NCI-H146 treated with DMSO at 0.1 percent for 48 hours (cell line): ENCODE measurements around the gene ZFP36L2.

Experiments
- DNase-seq: peaks from one replicate; lab custom pipeline; 2025; ENCODE audit not compliant: unreplicated experiment; lab: John Stamatoyannopoulos, UW

The ZFP36L2 gene, protein sequence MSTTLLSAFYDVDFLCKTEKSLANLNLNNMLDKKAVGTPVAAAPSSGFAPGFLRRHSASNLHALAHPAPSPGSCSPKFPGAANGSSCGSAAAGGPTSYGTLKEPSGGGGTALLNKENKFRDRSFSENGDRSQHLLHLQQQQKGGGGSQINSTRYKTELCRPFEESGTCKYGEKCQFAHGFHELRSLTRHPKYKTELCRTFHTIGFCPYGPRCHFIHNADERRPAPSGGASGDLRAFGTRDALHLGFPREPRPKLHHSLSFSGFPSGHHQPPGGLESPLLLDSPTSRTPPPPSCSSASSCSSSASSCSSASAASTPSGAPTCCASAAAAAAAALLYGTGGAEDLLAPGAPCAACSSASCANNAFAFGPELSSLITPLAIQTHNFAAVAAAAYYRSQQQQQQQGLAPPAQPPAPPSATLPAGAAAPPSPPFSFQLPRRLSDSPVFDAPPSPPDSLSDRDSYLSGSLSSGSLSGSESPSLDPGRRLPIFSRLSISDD

DNA sequence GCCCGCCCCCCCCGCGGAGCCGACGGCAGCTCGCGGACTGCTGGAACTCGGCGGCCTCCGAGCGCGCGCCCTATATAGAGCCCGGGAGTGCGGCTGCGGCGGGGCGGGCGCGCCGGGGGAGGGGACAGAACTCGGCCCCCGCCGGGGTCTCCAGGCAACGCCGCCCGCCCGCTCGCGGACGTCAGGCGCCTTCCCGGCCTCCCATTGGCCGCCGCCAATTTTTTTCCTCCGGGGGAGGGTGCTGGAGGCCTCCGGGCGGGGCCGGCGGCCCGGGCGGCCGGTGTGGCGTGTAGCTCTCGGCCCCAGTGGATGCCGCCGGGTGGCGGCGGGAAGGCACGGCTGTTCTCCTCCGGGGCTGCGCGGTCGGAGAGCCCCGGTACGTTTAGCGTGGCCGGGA is at the start of gene ZFP36L2:
Gene ZFP36L2 (minus strand): TSS at position 49 of the 397 bp plus-strand sequence. CDS start 291 bp downstream, outside the sequence.
- DNase-seq = peak; percentile 81

DNA sequence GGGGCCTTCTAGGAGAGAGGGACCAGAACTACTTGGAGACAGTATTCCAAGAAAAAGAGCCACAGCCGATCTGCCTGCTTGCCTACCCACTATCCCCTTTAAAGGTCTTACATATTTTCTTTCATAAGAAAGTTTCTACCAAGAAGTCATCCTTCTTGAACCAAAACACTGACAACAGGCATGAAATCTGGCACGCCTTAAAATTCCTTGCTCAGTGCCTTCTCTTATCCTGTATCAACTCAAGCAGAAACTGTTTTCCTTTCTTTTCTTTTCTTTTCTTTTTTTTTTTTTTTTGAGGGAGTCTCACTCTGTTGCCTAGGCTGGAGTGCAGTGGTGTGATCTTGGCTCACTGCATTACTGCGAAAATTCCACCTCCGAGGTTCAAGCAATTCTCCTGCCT is 48.3 kb upstream of the ZFP36L2 start:
- no peak for DNase-seq

DNA sequence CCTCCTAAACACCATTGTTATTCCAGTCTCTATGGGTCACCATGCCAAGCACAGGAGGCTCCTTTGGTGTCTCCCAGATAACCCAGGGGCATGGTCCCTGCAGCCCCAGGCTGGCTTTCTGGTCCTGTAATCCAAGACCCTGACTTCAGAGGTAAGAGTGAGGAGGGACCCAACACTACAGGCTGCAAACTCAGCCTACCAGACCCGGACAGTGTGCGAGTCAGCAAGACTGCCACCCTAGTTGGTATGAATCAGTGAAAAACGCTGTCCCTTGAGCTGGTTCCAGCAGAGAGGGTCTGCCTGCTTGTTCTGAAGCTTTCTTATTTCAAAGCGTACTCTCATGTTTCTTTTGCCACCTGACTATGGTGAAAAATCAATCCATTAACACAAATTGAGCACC is 47.6 kb upstream of the ZFP36L2 start:
- DNase-seq = no peak

DNA sequence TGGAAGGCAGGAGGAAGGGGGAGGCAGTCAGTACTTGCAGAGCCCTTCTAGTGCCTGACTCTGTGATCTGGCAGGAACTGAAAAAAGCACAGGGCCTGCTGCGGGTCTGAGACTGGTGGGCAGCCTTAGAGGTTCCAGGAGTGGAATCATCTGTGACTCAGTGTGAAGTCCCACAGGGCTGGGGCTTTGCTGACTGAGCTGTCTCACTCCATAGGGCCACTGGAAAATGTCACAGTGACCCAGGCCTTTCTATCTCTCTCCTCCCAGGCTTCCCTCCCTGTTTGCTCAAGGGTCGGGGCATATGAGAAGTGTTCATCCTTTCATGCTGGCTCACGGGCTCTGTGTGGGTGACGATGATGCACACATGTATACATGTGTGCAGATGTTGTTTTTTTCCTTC is 47.1 kb upstream of the ZFP36L2 start:
- no peak for DNase-seq

DNA sequence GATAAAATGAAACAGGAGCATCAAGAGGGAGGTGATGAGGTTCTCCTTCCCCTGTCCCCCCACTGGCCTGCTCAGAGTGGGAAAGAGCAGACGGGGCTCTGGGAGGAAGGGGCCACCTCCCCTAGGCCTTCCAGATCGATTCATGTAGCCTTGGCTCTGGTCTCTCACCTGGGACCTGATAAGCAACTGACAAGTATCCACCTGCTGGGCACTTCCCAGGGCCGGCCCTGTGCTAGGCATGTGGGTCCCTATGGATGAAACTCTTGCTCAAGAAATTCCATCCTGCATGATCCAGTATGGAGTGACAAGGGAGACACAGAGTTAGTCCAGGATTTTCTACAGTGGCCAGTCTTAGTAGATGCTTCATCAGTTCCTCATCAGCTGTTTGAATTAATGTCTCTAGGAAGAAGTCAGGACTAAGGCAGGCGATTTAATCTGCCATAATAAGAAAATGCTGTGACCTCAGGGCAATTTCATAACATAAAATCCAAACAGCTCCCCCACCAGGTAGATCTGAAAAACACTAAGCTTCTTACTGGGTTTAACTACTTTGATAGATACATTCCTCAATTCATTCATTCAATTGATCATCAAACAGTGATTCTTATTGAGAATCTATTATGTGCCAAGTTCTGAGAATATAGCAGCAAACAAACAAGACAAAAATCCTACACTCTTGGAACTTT is 44.7 kb upstream of the ZFP36L2 start:
- DNase-seq = no peak

DNA sequence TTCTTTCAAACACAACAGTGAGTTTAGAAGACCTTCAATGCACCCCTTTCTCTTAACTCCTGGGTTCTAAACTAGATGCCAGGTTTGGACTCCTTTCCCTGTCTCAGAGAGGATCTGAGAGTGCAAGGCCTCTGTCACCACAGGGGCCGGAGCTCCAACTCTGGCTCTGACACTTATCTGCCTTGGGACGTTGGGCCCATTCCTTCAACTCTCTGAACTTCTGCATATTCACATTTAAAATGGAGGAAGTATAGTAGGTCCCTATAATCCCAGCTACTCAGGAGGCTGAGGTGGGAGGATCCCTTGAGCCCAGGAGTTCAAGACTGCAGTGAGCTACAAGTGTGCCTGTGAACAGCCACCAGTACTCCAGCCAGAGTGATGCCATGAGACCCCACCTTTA is 44.1 kb upstream of the ZFP36L2 start:
- no peak for DNase-seq

DNA sequence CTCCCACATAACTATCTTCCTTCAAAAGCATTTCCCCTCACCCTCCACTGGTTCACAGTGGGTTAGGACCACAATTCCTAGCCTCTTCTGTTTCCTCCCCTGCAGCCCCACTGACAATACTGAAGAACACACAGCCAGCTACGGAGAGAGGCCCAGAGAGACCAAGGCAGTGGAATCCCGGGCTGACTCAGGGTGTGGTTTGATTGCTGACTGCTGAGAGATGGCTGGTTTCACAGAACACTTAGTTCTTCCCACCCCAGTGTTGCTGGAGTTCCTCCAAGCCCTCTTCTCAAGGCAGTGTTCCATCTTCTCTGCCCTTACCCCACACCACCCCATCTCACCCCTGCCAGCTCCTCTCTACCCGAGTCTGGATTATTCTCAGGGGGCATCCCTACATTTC is 43.3 kb upstream of the ZFP36L2 start:
- DNase-seq = no peak

DNA sequence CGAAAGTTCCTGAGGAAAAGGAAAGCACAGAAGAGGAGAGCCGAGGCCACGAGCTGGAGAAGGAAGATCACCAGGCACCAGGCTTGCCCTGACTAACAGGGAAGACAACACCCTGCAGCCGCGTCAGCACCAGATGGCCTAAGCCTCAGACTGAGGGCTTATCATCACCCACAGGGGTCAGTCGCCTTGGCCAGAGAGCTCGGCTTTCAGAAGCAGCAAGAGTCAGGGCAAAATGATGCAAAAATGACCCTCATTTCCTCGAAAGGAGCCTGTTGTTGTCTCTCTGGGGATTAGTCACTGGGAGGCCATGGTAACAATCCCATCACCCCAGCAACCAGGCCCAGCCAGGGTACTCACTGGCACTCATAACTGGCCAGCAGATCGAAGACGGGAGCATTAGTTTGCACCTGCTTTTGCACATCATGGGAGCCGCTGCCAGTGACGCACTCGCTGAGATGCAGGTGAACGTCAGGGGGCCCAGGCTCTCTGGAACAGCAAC is 42.7 kb upstream of the ZFP36L2 start:
- peak; percentile 80 for DNase-seq

DNA sequence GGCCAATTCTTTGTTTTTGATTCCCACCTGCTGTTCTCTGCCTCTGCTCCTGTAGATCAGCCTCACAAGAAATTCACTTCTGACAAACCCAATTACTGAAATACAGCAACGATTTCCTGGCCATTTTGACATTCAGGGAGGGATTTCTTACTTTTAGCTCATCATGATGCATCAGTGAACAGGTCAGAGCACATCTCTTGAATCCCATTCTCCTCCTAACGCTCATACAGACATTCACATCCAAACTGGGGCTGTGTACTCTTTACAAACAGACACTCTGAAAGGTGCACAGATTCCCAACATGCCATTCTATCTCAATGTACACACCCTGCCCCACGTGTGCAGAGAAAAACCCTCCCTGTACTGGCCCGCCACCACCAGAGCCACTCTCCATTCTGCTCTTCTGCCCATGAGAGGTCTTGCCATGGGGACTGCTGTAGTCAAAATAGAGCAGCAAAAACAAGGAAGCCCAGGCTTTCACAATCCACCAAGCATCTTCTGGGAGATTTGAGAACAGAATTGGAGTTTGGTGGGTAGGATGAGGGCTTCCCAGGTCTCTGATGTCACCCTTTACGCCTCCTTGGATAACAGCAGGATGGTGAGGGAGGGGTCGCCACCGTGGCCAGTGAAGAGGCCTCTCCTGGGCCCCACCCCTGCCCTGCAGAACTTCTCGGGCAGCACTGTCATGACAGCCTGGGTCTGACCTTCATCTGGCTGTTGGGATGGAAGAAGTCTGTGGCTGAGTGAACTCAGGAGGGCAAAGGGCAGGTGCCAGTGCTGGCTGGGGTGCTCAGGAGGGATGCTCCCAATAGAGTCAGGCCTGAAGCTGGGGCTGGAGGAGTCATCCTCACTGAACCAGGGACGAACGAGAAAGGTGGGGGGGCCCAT is 41.9 kb upstream of the ZFP36L2 start:
- no peak for DNase-seq

DNA sequence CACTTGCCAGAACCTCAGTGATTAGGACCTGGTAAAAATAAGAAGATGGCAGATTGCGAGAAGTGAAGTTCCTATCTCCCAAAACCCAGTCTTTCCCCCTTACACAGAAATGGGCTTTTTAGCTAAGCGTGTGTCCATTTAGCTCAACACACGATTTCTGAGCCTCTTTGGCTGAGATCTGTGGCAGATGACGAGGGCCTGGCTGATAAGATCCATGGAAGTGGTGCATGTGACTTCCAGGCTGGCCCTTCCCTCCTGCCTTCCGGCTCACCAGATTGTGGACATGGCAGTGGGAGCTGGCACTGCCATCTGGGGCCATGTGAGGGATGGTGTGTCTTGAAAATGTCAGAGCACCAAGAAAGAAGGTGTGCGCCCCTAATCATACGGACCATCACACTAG is 41.0 kb upstream of the ZFP36L2 start:
- DNase-seq = no peak

DNA sequence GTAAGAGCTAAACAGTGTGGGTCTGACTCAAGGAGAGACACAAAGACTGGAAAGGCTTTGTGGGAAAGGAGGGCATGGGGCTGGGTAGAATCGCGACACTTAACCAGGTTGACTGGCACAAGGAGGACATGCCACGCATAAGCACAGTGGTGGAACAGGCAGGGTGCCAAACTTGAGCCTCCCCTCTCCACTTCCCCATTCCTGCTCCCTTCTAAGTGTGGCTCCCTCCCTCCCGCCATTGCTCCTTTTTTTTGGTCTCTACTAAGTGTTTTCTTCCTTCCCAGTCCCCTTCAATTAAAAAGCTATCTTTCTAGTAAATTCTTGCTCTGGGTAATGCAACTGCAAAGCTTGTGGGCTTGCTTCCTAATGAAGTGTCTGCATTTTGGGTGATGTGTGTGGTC is 40.3 kb upstream of the ZFP36L2 start:
- DNase-seq = no peak

DNA sequence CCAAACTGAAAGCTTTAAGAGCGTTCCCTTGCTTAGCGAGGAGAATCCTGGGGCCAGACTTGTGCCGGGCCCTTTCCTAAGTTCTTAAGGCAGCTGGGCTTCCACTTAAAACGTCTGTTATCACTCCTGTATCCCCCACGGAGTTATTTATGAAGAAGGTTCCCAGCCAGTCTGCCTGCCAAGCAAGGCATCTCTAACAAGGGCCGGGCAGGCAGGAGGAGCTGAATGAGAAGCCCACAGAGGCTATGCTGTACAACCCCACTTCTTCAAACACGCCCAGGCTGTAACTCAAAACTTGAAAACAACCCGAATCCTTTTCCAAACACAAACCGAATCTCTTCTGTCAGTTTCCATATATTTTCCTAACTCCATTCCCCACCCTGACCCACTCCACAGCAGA is 39.0 kb upstream of the ZFP36L2 start:
- DNase-seq = no peak

DNA sequence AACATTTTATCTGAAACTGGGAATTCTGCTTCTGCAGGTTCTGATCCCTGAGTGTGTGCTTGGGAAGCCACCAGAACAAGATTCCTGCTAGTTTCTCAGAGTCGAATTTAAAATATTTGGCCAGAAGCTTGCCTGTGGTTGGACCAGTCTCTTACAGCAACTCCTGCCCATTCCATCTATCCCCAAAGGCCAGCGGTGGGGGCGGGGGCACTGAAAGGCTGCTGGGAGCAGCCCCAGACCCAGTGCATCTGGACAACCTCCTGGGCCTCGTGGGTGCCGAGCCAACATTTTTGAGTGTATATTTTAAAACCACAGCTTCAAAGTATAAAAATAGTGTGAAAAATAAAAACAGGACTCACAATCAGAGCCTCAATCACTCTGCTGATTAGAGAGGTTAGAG is 38.6 kb upstream of the ZFP36L2 start:
- DNase-seq = no peak

DNA sequence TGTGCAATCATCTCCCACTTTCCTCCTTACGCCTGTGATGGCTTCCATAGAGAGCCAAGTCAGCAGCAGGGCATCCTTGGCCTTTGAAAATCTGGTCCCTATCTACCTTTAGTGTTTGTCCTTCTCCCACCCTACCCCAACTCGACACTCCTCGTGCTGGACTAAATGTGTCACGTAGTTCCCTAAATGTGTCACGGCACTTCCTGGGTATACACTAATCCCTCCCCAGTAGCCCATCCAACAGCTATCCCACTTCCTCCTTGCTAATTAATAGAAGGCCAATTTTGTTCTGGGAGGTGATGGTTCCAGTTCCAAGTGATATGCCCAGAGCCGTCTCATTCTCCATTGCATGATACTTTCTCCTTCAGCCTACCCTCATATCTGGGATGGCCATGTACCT is 36.5 kb upstream of the ZFP36L2 start:
- no peak for DNase-seq

DNA sequence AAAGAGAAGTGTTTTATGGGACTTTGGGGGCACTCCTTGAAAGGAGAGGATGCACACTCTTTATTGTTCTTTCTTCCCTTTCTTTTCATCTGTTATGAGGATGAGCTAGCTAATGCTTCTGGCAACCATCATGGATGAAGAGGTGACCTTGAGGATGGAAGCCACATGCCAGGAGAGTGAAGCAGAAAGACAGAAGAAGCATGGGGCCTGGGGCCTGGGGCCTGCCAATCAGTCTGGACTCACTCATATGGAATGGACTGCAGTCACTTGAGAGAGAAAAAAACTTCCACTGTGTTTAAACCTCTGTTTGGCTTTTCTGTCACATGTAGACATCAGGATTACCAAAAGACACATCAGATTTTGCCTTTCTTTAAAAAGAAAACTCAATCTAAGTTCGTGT is 35.8 kb upstream of the ZFP36L2 start:
- no peak for DNase-seq

DNA sequence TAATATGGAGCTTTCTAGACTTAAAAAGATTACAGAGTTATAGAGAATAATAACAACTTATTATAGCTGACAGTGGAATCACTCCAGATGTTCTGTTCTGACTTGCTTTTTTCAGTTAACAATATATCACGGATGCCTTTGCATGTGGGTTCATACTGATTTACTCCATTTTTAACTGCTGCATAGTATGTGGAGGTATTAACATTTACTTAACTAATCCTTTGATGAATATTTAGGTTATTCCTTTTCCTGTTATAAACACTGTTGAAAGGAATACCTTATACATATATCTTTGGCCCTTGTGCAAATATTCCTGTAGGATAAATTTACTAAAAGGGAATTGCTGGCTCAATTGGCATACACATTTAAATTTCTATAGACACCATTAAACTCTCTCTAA is 33.1 kb upstream of the ZFP36L2 start:
- DNase-seq = no peak

DNA sequence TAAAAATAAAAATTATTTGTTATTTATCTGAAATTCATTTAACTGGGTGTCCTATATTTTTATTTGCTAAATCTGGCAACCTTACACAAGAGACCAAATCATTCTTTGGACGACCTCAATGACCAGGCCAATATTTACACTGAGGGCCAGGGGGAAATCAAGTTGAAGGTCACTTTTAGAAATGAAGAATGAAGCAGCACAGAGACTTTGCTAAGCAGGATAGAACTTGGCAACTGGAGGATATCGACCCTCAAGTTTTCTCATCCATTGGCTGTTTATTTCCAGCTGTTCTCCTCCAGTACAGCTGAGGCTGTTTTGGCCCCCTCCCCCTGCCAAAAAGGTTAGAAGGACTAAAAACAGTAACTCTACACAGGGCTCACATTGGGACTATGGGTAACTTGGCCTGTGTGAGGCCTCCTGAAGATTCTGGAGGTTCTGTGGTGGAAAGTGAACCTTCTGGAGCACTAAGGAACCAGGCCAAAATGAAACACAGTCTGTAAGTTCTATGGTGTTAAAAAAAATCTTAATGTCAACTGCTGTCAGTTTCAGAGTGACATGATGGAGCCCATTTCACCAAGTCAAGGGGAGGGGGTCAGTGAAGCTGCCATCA is 32.2 kb upstream of the ZFP36L2 start:
- no peak for DNase-seq

DNA sequence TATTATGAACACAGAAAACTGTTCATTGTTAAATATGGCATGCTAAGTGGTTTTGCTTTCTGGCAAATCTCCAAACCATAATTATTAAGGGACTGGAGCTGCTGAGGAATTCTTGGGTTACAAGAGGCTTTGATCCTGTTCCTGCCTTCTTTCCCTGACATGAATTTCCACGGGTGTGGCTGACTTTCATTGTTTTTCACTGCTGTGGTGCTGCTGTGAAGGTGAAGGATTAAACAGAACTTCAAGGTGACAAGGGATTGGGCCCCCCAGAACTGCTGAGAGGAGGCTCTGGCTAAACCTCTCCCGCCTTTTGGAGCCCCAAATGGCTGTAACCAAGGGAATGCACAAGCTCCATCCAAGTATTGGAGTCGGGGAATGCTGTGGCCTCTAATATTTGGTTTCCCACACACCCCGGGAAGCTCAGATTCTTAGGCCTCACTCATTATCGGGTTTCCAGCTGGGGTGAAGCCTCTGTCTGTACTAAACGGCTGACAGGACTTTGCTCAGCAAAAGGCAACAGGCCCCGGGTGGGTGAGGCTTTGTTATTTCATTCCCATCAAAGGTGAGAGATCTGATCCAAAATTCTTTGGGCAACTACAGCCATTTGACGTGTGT is 29.0 kb upstream of the ZFP36L2 start:
- peak; percentile 33 for DNase-seq

DNA sequence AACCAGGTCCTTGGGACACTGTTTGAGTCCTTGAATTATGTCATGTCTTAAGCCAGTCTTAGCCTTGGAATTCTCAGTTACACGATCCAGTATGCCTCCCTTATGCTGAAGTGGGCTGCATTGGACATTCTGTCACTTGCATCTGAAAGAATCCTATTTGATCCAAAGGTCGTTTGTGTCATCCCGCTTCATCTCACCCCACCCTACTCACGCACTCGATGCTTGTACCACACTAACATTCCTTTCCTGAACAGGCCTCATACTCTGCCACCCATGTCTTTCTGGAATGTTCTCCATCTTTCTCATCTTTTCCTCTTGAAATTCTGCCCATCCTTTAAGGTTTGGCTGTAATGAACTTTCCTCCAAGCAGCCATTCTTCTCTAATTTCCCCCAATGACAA is 27.9 kb upstream of the ZFP36L2 start:
- no peak for DNase-seq

DNA sequence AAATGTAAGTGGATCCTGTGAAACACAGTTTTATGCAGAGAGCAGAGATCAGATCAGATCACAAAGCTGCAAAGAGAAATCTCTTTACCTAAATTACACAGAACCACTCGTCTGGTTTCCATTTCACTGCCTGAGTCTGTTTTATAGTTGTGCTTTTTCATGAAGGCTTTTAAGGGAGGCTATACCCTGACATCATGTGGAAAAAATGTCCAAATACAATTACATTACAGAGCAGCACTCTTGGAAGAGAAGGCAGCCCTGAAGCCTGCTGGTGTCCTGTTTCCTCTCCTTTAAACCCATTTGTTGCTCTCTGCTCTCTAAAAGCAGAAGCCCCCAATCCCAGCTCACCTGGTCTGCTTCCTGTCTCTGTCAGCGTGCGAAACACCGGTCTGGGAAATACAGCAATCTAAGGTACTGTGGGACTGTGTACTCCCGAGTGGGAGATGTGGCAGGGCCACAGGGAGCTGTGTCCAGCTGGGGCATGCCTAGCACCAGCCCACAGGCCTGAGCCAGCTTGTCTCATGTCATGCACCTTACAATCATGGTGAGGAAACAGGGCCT is 24.8 kb upstream of the ZFP36L2 start:
- no peak for DNase-seq
